PC-3 (cell line): Measurements from ENCODE around the gene CDKL5.

Experiments
- CTCF ChIP-seq: fragments of 300-600 bp; sonication (generic); conservative IDR thresholded peaks from 2 replicates; pipeline ENCODE4 v1.5.1; 2017; ENCODE audit warnings: antibody characterized with exemption, low read depth, mild to moderate bottlenecking, low read length
- EZH2 ChIP-seq: fragments of 300-600 bp; sonication (generic); IDR thresholded peaks from one replicate; pipeline ENCODE4 v1.6.1; 2017; ENCODE audit warnings: antibody characterized with exemption, mild to moderate bottlenecking, low read length; ENCODE audit not compliant: unreplicated experiment
- EZH2phosphoT487 ChIP-seq: fragments of 300-600 bp; sonication (generic); IDR thresholded peaks from 2 replicates; pipeline ENCODE4 v1.6.1; 2018; ENCODE audit warnings: mild to moderate bottlenecking, antibody characterized with exemption, low read length, borderline replicate concordance

GRCh38 chrX:18591834-18592233 lies 166.4 kb downstream of the CDKL5 start:
- TF ChIP-seq CTCF (no peak), EZH2 (no peak), EZH2phosphoT487 (no peak)
